Heart left ventricle (tissue), 13 donors: ENCODE results near the gene CCDC167.

Experiments used
- CTCF ChIP-seq, 12 donors: fragments of 200-600 bp; sonication (generic) in 4 of 12; IDR thresholded peaks; one replicate each; pipeline versions ENCODE4 v1.5.0 to v1.8.0; 2018 to 2022; ENCODE audit warnings: antibody characterized with exemption in 12 of 12, mild to moderate bottlenecking in 5 of 12
- POLR2A ChIP-seq, 2 donors: fragments of 450-650 bp; IDR thresholded peaks; one replicate each; pipeline ENCODE4 v1.6.1; 2017; ENCODE audit warnings: antibody characterized with exemption in 2 of 2, mild to moderate bottlenecking in 2 of 2, moderate library complexity in 2 of 2
- donor health status: ischemic (EF 13 %, LVEDD 7.1; RV severe dilation, severe dysfunction).
- donor health status: DM: no; HTN: yes; CAD: no.
- donor health status: DM: no; HTN: no; CAD: no.
- donor health status: ischemic (EF 25% LVEDD 6.9; RV normal size, moderate dysfunction).
- donor health status: ischemic (EF 25% LVEDD 5.7; RV mildly dilated, moderate dysfunction).
- donor health status: ischemic (EF 35%, LVEDD 5.7; RV mildly dilated, moderate dysfunction).
- donor health status: nonischemic (EF 11% LVEDD 7.7; RV severe dilation, severe dysfunction).
- donor health status: DM: yes; HTN: yes; CAD: no.
- donor health status: PGD.
- donor health status: ischemic (EF 29% LVEDD 5.4; RV normal size, mild dysfunction).
- donor health status: nonischemic (EF 23%, LVEDD 6.1; RV moderate dilation, normal function).

- no peak for TF ChIP-seq CTCF (IDR thresholded peaks at IDR 0.05)
- TF ChIP-seq POLR2A (IDR thresholded peaks at IDR 0.05), result no peak
These were observed 13.9 kb upstream of the CCDC167 start for GRCh38 chr6:37513576-37513975.
